ENCODE measurements around the gene XCL1.
"Not testable (repeated sequence)": the region's sequence is repeated elsewhere in the genome, so short reads cannot be mapped to it uniquely, and the experiment has no call there.

The XCL1 gene

GRCh38 chr1:168567568-168567967, 8.8 kb upstream of the XCL1 start:
- no peak for DNase-seq (ENCODE audit: low spot score)

GRCh38 chr1:168568346-168568745, 8.1 kb upstream of the XCL1 start:
- DNase-seq (ENCODE audit: low spot score), result no peak

- no peak for DNase-seq (ENCODE audit: low spot score)
Measured at GRCh38 chr1:168570652-168571051, 5.8 kb upstream of the XCL1 start.

GRCh38 chr1:168572633-168573032, 3.8 kb upstream of the XCL1 start:
- DNase-seq (ENCODE audit: low spot score), result no peak

- peak; percentile 48 for DNase-seq (ENCODE audit: low spot score)
Measured at GRCh38 chr1:168574234-168574633, 2.2 kb upstream of the XCL1 start.

GRCh38 chr1:168578531-168579185, 2.3 kb downstream of the XCL1 start:
- not testable (repeated sequence) for DNase-seq (ENCODE audit: low spot score)

GRCh38 chr1:168580290-168580689, 3.9 kb downstream of the XCL1 start:
- DNase-seq (ENCODE audit: low spot score), result not testable (repeated sequence)

- not testable (repeated sequence) for DNase-seq (ENCODE audit: low spot score)
Measured at GRCh38 chr1:168580991-168581390, 4.6 kb downstream of the XCL1 start.

GRCh38 chr1:168581817-168582572, 5.6 kb downstream of the XCL1 start:
- DNase-seq (ENCODE audit: low spot score), result no peak

- no peak for DNase-seq (ENCODE audit: low spot score)
Measured at GRCh38 chr1:168582688-168583336, 6.4 kb downstream of the XCL1 start.

GRCh38 chr1:168583571-168583970, 7.2 kb downstream of the XCL1 start:
- DNase-seq (ENCODE audit: low spot score), result no peak

- DNase-seq (ENCODE audit: low spot score), result no peak
Measured at GRCh38 chr1:168585191-168585590, 8.8 kb downstream of the XCL1 start.

GRCh38 chr1:168585937-168586336, 9.5 kb downstream of the XCL1 start:
- no peak for DNase-seq (ENCODE audit: low spot score)

GRCh38 chr1:168589167-168589566, 12.8 kb downstream of the XCL1 start:
- DNase-seq (ENCODE audit: low spot score), result no peak

GRCh38 chr1:168591066-168591465, 14.7 kb downstream of the XCL1 start:
- no peak for DNase-seq (ENCODE audit: low spot score)

- no peak for DNase-seq (ENCODE audit: low spot score)
Measured at GRCh38 chr1:168591641-168592250, 15.3 kb downstream of the XCL1 start.

- not testable (repeated sequence) for DNase-seq (ENCODE audit: low spot score)
Measured at GRCh38 chr1:168595403-168595802, 19.0 kb downstream of the XCL1 start.

GRCh38 chr1:168598125-168598524, 21.7 kb downstream of the XCL1 start:
- DNase-seq (ENCODE audit: low spot score), result no peak

GRCh38 chr1:168598892-168599291, 22.5 kb downstream of the XCL1 start:
- DNase-seq (ENCODE audit: low spot score), result no peak

GRCh38 chr1:168599641-168600040, 23.2 kb downstream of the XCL1 start:
- DNase-seq (ENCODE audit: low spot score), result no peak

- DNase-seq (ENCODE audit: low spot score), result no peak
Measured at GRCh38 chr1:168601051-168601450, 24.6 kb downstream of the XCL1 start.

- peak; percentile 57 for DNase-seq (ENCODE audit: low spot score)
Measured at GRCh38 chr1:168603501-168604110, 27.2 kb downstream of the XCL1 start.
